ENCODE data around the gene PPP1R12A.
A peak's percentile ranks its signal among the peaks of the same experiment; 100 is the strongest.
"Not testable (repeated sequence)": the region's sequence is repeated elsewhere in the genome, so short reads cannot be mapped to it uniquely, and the experiment has no call there.

PPP1R12A gene

GRCh38 chr12:79935021-79935623 lies at the start of gene PPP1R12A:
PPP1R12A (minus strand) TSS chr12:79935097; CDS start chr12:79934931, 166 bp downstream.
- DNase-seq (ENCODE audit: low read depth, low spot score), result peak; percentile 94

- DNase-seq (ENCODE audit: low read depth, low spot score), result no peak
Observed at GRCh38 chr12:79983986-79984620, 49.2 kb upstream of the PPP1R12A start.

- no peak for DNase-seq (ENCODE audit: low read depth, low spot score)
Observed at GRCh38 chr12:79983492-79983891, 48.6 kb upstream of the PPP1R12A start.

- DNase-seq (ENCODE audit: low read depth, low spot score), result no peak
Observed at GRCh38 chr12:79982086-79983062, 47.5 kb upstream of the PPP1R12A start.

- DNase-seq (ENCODE audit: low read depth, low spot score), result no peak
Observed at GRCh38 chr12:79978692-79979091, 43.8 kb upstream of the PPP1R12A start.

- DNase-seq (ENCODE audit: low read depth, low spot score), result not testable (repeated sequence)
Observed at GRCh38 chr12:79977856-79978460, 43.1 kb upstream of the PPP1R12A start.

- DNase-seq (ENCODE audit: low read depth, low spot score), result no peak
Observed at GRCh38 chr12:79975143-79975542, 40.2 kb upstream of the PPP1R12A start.

GRCh38 chr12:79973801-79974200 lies 38.9 kb upstream of the PPP1R12A start:
- DNase-seq (ENCODE audit: low read depth, low spot score), result no peak

GRCh38 chr12:79964100-79964627 lies 29.3 kb upstream of the PPP1R12A start:
- DNase-seq (ENCODE audit: low read depth, low spot score), result no peak

- no peak for DNase-seq (ENCODE audit: low read depth, low spot score)
Observed at GRCh38 chr12:79961411-79961810, 26.5 kb upstream of the PPP1R12A start.

- no peak for DNase-seq (ENCODE audit: low read depth, low spot score)
Observed at GRCh38 chr12:79959484-79959883, 24.6 kb upstream of the PPP1R12A start.

- no peak for DNase-seq (ENCODE audit: low read depth, low spot score)
Observed at GRCh38 chr12:79956896-79957295, 22.0 kb upstream of the PPP1R12A start.

- DNase-seq (ENCODE audit: low read depth, low spot score), result no peak
Observed at GRCh38 chr12:79955561-79955960, 20.7 kb upstream of the PPP1R12A start.

GRCh38 chr12:79954037-79954610 lies 19.2 kb upstream of the PPP1R12A start:
- no peak for DNase-seq (ENCODE audit: low read depth, low spot score)

GRCh38 chr12:79949098-79949497 lies 14.2 kb upstream of the PPP1R12A start:
- DNase-seq (ENCODE audit: low read depth, low spot score), result no peak

- no peak for DNase-seq (ENCODE audit: low read depth, low spot score)
Observed at GRCh38 chr12:79945433-79945832, 10.5 kb upstream of the PPP1R12A start.

- no peak for DNase-seq (ENCODE audit: low read depth, low spot score)
Observed at GRCh38 chr12:79944565-79944964, 9.7 kb upstream of the PPP1R12A start.

- DNase-seq (ENCODE audit: low read depth, low spot score), result not testable (repeated sequence)
Observed at GRCh38 chr12:79942846-79943245, 7.9 kb upstream of the PPP1R12A start.

- DNase-seq (ENCODE audit: low read depth, low spot score), result no peak
Observed at GRCh38 chr12:79939728-79940310, 4.9 kb upstream of the PPP1R12A start.

- DNase-seq (ENCODE audit: low read depth, low spot score), result no peak
Observed at GRCh38 chr12:79938843-79939242, 3.9 kb upstream of the PPP1R12A start.

GRCh38 chr12:79936670-79937069 lies 1.8 kb upstream of the PPP1R12A start:
- DNase-seq (ENCODE audit: low read depth, low spot score), result no peak

All from smooth muscle cell of the brain vasculature (primary cell).